K562 (cell line): Measurements from ENCODE around the gene CEP170. TPM values are rescaled to one million over a fixed set of nuclear protein-coding genes. Genes with fewer than 3 reads are reported as not detected.

Source experiments
- ARID2 ChIP-seq: fragments of 450-650 bp; IDR thresholded peaks from 2 replicates; pipeline ENCODE4 v1.6.1; 2017; ENCODE audit warnings: antibody characterized with exemption, mild to moderate bottlenecking
- CHAMP1 ChIP-seq: fragments of 450-650 bp; IDR thresholded peaks from 2 replicates; pipeline ENCODE4 v1.6.1; 2016; ENCODE audit warnings: mild to moderate bottlenecking
- GTF2B ChIP-seq: IDR thresholded peaks from 2 replicates; pipeline ENCODE4 v1.6.1; 2011; ENCODE audit not compliant: insufficient read length; ENCODE audit errors: extremely low read depth
- KLF1 ChIP-seq: fragments of 450-650 bp; IDR thresholded peaks from 2 replicates; pipeline ENCODE4 v1.6.1; 2016; ENCODE audit warnings: missing genetic modification characterization, missing compliant biosample characterization
- MYNN ChIP-seq, 2 experiments: sonication (generic); formaldehyde crosslinking in 1 of 2; IDR thresholded peaks; 2 replicates each; pipeline versions ENCODE4 v1.5.0 to v1.6.1; 2016 to 2020; ENCODE audit warnings: antibody characterized with exemption in 1 of 2, missing genetic modification reagents in 1 of 2
- NR2F6 ChIP-seq: fragments of 450-650 bp; formaldehyde crosslinking; IDR thresholded peaks from 2 replicates; pipeline ENCODE4 v1.4.0; 2020; ENCODE audit warnings: mild to moderate bottlenecking
- SP1 ChIP-seq: sonication (generic); formaldehyde crosslinking; IDR thresholded peaks from 2 replicates; pipeline ENCODE4 v1.8.1; 2022; ENCODE audit warnings: mild to moderate bottlenecking, missing genetic modification reagents
- SP2 ChIP-seq: IDR thresholded peaks from 2 replicates; pipeline ENCODE4 v1.6.1; 2011; ENCODE audit warnings: mild to moderate bottlenecking, low read depth, low read length, moderate library complexity; ENCODE audit not compliant: poor library complexity, severe bottlenecking; ENCODE audit errors: extremely low read depth
- ZBTB2 ChIP-seq: fragments of 450-650 bp; IDR thresholded peaks from 2 replicates; pipeline ENCODE4 v1.6.1; 2016; ENCODE audit warnings: antibody characterized with exemption
- ZBTB40 ChIP-seq, 2 experiments: fragments of 450-650 bp in 1 of 2; sonication (generic) in 1 of 2; formaldehyde crosslinking in 1 of 2; IDR thresholded peaks; 2 replicates each; pipeline versions ENCODE4 v1.7.1 to v1.9.0; 2016 to 2022; ENCODE audit warnings: inconsistent platforms in 1 of 2, mild to moderate bottlenecking in 1 of 2, missing genetic modification reagents in 1 of 2
- ZC3H8 ChIP-seq: fragments of 450-650 bp; IDR thresholded peaks from 2 replicates; pipeline ENCODE4 v1.6.1; 2017
- ZNF57 ChIP-seq: fragments of 450-650 bp; formaldehyde crosslinking; IDR thresholded peaks from 2 replicates; pipeline ENCODE4 v1.4.0; 2020; ENCODE audit warnings: mild to moderate bottlenecking, moderate library complexity
- ZNF696 ChIP-seq: fragments of 250-450 bp; sonication (Bioruptor Pico); conservative IDR thresholded peaks from 2 replicates; pipeline ENCODE4 v1.4.0; 2020; ENCODE audit warnings: mild to moderate bottlenecking, moderate library complexity
- polyA plus RNA-seq, 8 experiments: library from polyadenylated mRNA; depleted of rRNA in 4 of 8; stranded (reverse) in 5 of 8; unstranded in 3 of 8; fragments of >200 nt; fragmentation: Nextera tagmentation in 2 of 8; fragmentation: Illumina TruSeq in 1 of 8; extraction: Ambion mirVana in 2 of 8; extraction: Trizol in 1 of 8; gene quantifications; 2 replicates each; pipeline versions ENCODE4 v1.2.1 to v1.2.3, GENCODE V29; 2011 to 2014; ENCODE audit warnings: inconsistent platforms in 1 of 8, missing spikeins in 1 of 8
- total RNA-seq, 7 experiments: library from RNA; depleted of rRNA in 6 of 7; stranded (reverse); fragments of >200 nt in 6 of 7; fragmentation: Illumina TruSeq in 2 of 7; extraction: Trizol in 2 of 7; gene quantifications; 2 replicates each; pipeline versions ENCODE4 v1.2.1 to v1.2.3, GENCODE V29; 2011 to 2021; ENCODE audit warnings: low replicate concordance in 1 of 7

The CEP170 gene
- total and polyA plus RNA-seq, 9 of the 15 experiments (the other 6 are each of a cell fraction or from before 2014, with no cell fraction given) = 22.6 to 110 (median 68.5) TPM

- no peak for TF ChIP-seq ZBTB2
- no peak for TF ChIP-seq GTF2B
- TF ChIP-seq KLF1 (tag) = no peak
- no peak for TF ChIP-seq SP2
- TF ChIP-seq ARID2 = no peak
- peak; percentile 57; the same call in 1 of the 2 replicates for TF ChIP-seq MYNN (IDR thresholded peaks at IDR 0.05)
- no peak for TF ChIP-seq MYNN (CRISPR knock-in tag; IDR thresholded peaks at IDR 0.05)
- TF ChIP-seq ZBTB40 (IDR thresholded peaks at IDR 0.05) = no peak
- no peak for TF ChIP-seq ZBTB40 (CRISPR knock-in tag; IDR thresholded peaks at IDR 0.05)
- peak; percentile 77; the same call in 1 of the 2 replicates for TF ChIP-seq ZNF57 (CRISPR knock-in tag)
- TF ChIP-seq ZNF696 (CRISPR knock-in tag) = no peak
- TF ChIP-seq ZC3H8 = no peak
- peak; percentile 55 for TF ChIP-seq SP1 (CRISPR knock-in tag)
- no peak for TF ChIP-seq CHAMP1
- no peak for TF ChIP-seq NR2F6 (CRISPR knock-in tag)
Measured at GRCh38 chr1:243255791-243256512, 871 bp upstream of the CEP170 start, which contains the start of gene SDCCAG8 (continued).
